HG03039 (cell line): Measurements from ENCODE around the gene AXL.
"Not testable (repeated sequence)": the region's sequence is repeated elsewhere in the genome, so short reads cannot be mapped to it uniquely, and the experiment has no call there.

ENCODE experiments used
- ATAC-seq: cut with Tn5 transposase; IDR thresholded peaks from one replicate; pipeline ENCODE4 v1.9.1; 2021; ENCODE audit warnings: mild to moderate bottlenecking, moderate library complexity; ENCODE audit not compliant: unreplicated experiment

AXL gene

GRCh38 chr19:41206456-41206855 lies 12.6 kb upstream of the AXL start:
- no peak for ATAC-seq

- ATAC-seq = no peak
These were observed 11.9 kb upstream of the AXL start for GRCh38 chr19:41206926-41207750.

DNA sequence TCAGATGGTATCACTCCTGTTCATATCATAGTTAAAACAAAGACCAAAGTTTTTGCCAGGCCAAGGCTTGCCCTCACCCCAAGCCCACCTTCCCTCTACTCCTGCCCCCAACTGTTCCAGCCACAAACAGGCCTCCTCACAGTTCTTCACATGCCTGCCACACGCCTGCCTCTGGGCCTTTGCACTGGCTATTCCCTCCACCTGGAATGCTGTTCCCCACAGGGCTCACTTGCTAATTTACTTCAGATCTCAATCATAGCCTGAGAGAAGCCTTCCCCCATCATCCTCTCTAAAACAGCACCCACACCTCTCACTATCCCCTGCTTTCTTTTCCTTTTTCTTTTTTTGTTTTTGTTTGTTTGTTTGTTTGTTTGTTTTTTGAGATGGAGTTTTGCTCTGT lies 4.9 kb upstream of the AXL start:
- no peak for ATAC-seq

DNA sequence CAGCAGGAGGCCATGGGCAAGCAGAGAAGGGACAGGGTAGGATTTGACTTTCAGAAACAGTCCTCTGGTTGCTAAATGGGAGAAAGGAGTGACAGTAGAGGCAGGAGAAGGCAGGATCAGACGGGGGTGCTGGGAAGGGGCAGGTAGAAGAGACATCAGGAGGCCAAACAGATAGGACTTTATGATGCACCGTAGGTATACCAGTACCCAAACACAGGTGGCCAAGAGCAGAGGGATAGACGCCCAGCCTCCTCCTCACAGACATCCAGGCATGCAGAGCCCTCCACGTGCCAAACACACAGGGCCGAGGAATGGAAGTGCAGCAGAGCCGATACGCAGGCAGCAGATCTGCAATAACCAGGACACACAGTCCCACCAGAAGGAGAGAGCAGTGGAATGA lies 1.3 kb upstream of the AXL start:
- ATAC-seq = no peak

DNA sequence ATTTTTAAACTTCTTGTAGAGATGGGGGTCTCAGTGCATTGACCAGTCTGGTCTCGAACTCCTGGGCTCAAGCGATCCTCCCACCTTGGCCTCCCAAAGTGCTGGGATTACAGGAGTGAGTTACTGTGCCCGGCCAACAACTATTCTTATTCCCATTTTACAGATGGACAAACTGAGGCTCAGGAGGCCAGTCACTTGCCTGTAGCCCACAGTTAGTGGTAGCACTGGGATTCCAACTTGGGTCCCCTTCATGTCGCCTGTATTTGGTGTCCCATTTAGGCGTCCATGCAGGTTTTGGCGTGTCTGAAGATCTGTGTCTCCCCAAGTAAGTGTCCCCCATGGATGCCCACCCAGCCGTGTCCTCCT lies 791 bp upstream of the AXL start:
- ATAC-seq = no peak

DNA sequence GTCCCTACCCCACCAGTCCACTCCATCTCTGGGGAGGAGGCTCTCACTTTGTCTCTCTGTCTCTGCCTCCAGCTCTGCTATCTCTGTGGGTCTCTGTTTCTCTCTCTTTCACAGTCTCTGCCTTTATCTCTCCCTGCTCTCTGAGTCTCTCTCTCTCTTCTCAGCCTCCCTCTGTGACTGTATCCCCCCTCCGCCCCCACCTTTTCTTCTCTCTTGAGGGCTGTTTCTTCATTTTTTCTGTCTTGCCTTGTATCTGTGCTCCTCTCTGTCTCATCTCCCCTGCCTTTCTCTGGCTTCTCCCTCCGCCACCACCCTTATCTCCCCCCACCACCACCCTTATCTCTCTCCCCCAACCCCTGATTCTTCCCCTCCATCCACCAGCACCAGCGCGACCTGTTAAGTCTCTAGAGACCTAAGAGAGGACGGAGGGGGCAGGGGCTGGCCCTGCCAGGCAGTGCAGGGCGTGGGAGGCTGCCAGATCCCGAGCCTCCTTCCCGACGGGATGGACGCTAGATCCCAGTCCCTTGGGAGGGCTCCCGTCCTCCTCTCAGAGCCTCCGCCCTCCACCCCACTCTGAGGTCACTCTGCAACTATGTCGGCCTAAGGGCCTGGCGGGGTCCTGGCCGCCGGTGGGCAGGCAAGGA lies 1.0 kb downstream of the AXL start:
- no peak for ATAC-seq

- ATAC-seq = no peak
These were observed 1.8 kb downstream of the AXL start for GRCh38 chr19:41220811-41221210.

- no peak for ATAC-seq
These were observed 2.6 kb downstream of the AXL start for GRCh38 chr19:41221514-41222205.

- no peak for ATAC-seq
These were observed 3.2 kb downstream of the AXL start for GRCh38 chr19:41222240-41222639.

- no peak for ATAC-seq
These were observed 4.6 kb downstream of the AXL start for GRCh38 chr19:41223431-41224234.

DNA sequence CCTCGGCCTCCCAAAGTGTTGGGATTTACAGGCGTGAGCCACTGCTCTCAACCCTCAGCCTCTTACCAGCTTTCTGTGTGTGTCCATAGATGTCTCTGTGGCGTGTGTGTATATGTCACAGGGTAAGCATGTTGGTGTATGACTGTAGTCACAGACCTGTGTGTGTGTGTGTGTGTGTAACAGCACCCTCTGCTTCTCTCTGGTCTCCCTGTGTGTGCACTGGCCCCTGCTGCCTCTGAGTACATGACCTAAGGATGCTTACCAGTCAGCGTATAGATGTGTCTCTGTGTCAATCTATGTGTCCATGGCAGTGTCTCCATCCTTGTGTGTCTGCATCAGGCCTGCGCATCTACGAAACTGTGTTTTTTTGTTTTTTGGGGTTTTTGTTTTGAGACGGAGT lies 5.6 kb downstream of the AXL start:
- no peak for ATAC-seq

GRCh38 chr19:41225238-41226052 lies 6.4 kb downstream of the AXL start:
- no peak for ATAC-seq

DNA sequence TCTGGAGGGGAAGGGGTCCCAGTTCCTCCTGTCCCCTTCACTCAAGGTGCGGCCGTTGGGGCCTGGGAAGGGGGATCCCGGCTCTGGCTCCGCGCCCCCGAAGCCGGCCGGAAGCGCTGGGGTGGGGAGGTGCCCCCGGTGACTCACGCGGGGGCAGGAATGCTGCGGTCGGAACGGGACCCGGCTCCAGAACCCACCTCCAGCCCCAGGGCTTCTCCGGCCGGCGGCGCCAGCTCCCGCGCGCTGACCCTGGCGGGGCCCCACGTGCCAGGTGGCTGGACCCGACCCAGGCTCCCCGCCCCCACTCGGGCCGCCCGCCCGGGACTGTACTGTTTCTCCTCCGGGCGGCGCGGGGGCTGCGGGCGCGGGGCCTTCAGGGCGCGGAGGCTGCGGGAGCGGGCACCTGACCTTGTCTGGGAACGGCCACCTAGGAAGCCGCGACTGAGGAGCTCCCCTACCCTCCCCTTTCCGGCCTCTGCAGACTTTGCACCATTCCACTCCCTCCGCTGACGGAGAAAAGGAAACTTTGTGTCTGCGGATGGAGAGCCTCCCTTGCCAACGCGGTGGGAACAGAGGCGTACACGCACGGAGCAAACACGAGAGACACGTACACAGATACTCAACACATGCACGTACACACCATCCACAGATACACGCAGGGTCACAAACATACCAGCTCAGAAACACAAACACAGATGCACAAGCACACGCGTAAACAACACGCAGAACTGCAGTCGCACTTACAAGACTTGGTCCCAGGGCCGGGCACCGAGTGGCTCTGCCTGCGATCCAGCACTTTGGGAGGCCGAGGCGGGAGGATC lies 7.2 kb downstream of the AXL start:
- no peak for ATAC-seq

DNA sequence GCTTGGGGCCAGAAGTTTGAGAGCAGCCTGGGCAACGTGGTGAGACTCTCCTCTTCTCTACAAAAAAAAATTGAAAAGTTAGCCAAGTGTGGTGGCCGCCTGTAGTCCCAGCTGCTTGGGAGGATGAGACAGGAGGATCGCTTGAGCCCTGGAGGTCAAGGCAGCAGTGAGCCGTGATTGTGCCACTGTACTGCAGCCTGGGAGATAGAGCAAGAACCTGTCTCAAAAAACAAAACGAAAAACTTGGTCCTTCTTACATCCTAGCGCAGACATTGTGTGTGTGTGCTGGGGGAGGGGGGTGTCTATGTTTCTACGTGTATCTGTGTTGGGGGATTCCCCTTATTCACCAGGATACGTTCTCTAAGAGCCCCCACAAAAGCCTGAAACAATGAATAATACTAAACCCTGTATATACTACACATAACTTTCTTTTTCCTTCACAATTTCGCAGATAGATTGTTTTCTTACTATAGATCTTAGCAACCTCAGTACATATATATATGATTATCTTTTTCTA lies 7.9 kb downstream of the AXL start:
- ATAC-seq = no peak

- no peak for ATAC-seq
These were observed 9.5 kb downstream of the AXL start for GRCh38 chr19:41228486-41228885.

DNA sequence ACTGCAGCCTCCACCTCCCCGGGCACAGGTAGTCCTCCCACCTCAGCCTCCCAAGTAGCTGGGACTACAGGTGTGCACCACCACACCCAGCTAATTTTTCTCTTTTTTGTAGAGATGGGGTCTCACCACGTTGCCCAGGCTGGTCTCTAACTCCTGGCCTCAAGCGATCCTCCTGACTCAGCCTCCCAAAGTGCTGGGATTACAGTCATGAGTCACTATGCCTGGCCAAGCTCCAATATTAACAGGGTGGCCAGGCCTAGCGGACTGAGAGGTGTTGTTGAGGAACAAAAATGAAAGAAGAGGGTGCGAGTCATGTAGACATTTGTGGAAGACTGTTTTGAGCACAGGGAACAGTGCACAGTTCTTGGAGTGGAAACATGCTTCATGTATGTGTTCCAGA lies 10.3 kb downstream of the AXL start:
- ATAC-seq = not testable (repeated sequence)

- no peak for ATAC-seq
These were observed 11.2 kb downstream of the AXL start for GRCh38 chr19:41230067-41230857.

GRCh38 chr19:41232686-41233085 lies 13.7 kb downstream of the AXL start:
- ATAC-seq = no peak
